ENCODE results near the gene TBC1D2B.

GRCh38 chr15:78069462-78070029, 8.0 kb downstream of the TBC1D2B start:
- TF ChIP-seq CTCF (IDR thresholded peaks at IDR 0.05) (no peak), POLR2A (IDR thresholded peaks at IDR 0.05) (no peak)
